IMR-90 (cell line): ENCODE measurements around the gene GDNF. TPM values are rescaled to one million over a fixed set of nuclear protein-coding genes. Genes with fewer than 3 reads are reported as not detected.

Source experiments
- ATAC-seq: fragments of 200-7000 bp; cut with Tn5 transposase; 2 replicates; pipeline ENCODE4 v1.9.1; 2020; ENCODE audit warnings: low read depth, mild to moderate bottlenecking, moderate library complexity
- BruUV-seq: library from RNA; stranded (reverse); fragments of 400-500 nt; replicated peaks from 2 replicates; lab custom pipeline; 2021; lab: Mats Ljungman, UMichigan
- CTCF ChIA-PET: fragments of 300-600 bp; formaldehyde crosslinking; extraction: SDS; loops from one replicate; lab custom pipeline; 2021; ENCODE audit warnings: antibody characterized with exemption; lab: Yijun Ruan, JAX
- POLR2A ChIA-PET: fragments of 300-600 bp; sonication (Branson Sonifier 250); formaldehyde crosslinking; loops from one replicate; lab custom pipeline; 2022; ENCODE audit warnings: antibody characterized with exemption; ENCODE audit not compliant: unreplicated experiment; lab: Charles Lee
- DNase-seq: peaks from one replicate; pipeline ENCODE4 v3.0.0; 2013
- H2AFZ ChIP-seq: replicated peaks from 2 replicates; pipeline ENCODE3; 2013; ENCODE audit warnings: low read length, mild to moderate bottlenecking; ENCODE audit not compliant: poor library complexity
- H2AK5ac ChIP-seq: 2 replicates; pipeline ENCODE4 v1.6.1; 2013; ENCODE audit warnings: low read depth, low read length, inconsistent platforms
- H2AK9ac ChIP-seq: replicated peaks from 2 replicates; pipeline ENCODE3; 2013; ENCODE audit warnings: mild to moderate bottlenecking, low read depth, low read length, moderate library complexity; ENCODE audit not compliant: poor library complexity
- H2BK120ac ChIP-seq: 2 replicates; pipeline ENCODE4 v1.6.1; 2013; ENCODE audit warnings: low read depth, low read length, inconsistent platforms
- H2BK15ac ChIP-seq: 3 replicates; pipeline ENCODE4 v1.6.1; 2013; ENCODE audit warnings: low read depth, low read length, inconsistent platforms
- H2BK20ac ChIP-seq: 2 replicates; pipeline ENCODE4 v1.6.1; 2013; ENCODE audit warnings: low read depth, mild to moderate bottlenecking, inconsistent platforms, low read length, moderate library complexity
- H2BK5ac ChIP-seq: 2 replicates; pipeline ENCODE4 v1.6.1; 2013; ENCODE audit warnings: mild to moderate bottlenecking, low read depth, low read length, inconsistent platforms; ENCODE audit not compliant: poor library complexity, severe bottlenecking
- H3K14ac ChIP-seq: replicated peaks from 2 replicates; pipeline ENCODE4 v1.6.1; 2013; ENCODE audit warnings: low read depth, low read length, inconsistent platforms
- H3K18ac ChIP-seq: 2 replicates; pipeline ENCODE4 v1.6.1; 2013; ENCODE audit warnings: low read depth, low read length, control low read depth
- H3K23ac ChIP-seq: 2 replicates; pipeline ENCODE4 v1.6.1; 2013; ENCODE audit warnings: low read depth, low read length, inconsistent platforms
- H3K27ac ChIP-seq: 2 replicates; pipeline ENCODE4 v1.5.1; 2013; ENCODE audit warnings: mild to moderate bottlenecking, control low read depth, low read length; ENCODE audit not compliant: insufficient read depth
- H3K27me3 ChIP-seq: 2 replicates; pipeline ENCODE4 v1.6.1; 2013; ENCODE audit warnings: low read length; ENCODE audit not compliant: control insufficient read depth, insufficient read depth
- H3K36me3 ChIP-seq: 2 replicates; pipeline ENCODE4 v1.6.1; 2013; ENCODE audit warnings: low read length, mixed read lengths; ENCODE audit not compliant: control insufficient read depth, insufficient read depth
- H3K4ac ChIP-seq: 2 replicates; pipeline ENCODE4 v1.6.1; 2013; ENCODE audit warnings: low read depth, low read length, inconsistent platforms
- H3K4me1 ChIP-seq: 2 replicates; pipeline ENCODE4 v1.6.1; 2013; ENCODE audit warnings: low read length, mixed read lengths; ENCODE audit not compliant: control insufficient read depth, insufficient read depth
- H3K4me2 ChIP-seq: 2 replicates; pipeline ENCODE4 v1.6.1; 2013; ENCODE audit warnings: low read depth, mild to moderate bottlenecking, control low read depth, low read length, moderate library complexity
- H3K4me3 ChIP-seq: 2 replicates; pipeline ENCODE4 v1.5.1; 2013; ENCODE audit warnings: low read depth, mild to moderate bottlenecking, control low read depth, low read length, moderate library complexity; ENCODE audit not compliant: insufficient read depth
- H3K56ac ChIP-seq: 2 replicates; pipeline ENCODE4 v1.6.1; 2013; ENCODE audit warnings: low read length, inconsistent platforms; ENCODE audit not compliant: insufficient read depth; ENCODE audit errors: extremely low read depth
- H3K79me1 ChIP-seq, 2 experiments: 2 replicates each; pipeline ENCODE4 v1.6.1; 2013; ENCODE audit warnings: low read length in 2 of 2, inconsistent platforms in 1 of 2, low read depth in 1 of 2
- H3K9ac ChIP-seq: 2 replicates; pipeline ENCODE4 v1.6.1; 2013; ENCODE audit warnings: low read depth, low read length, control low read depth
- H3K9me1 ChIP-seq: 2 replicates; pipeline ENCODE4 v1.6.1; 2013; ENCODE audit warnings: low read length, inconsistent platforms; ENCODE audit not compliant: insufficient read depth
- H3K9me3 ChIP-seq: 2 replicates; pipeline ENCODE4 v1.6.1; 2013; ENCODE audit warnings: low read length; ENCODE audit not compliant: control insufficient read depth, insufficient read depth
- H4K20me1 ChIP-seq: 2 replicates; pipeline ENCODE4 v1.6.1; 2013; ENCODE audit warnings: low read length, inconsistent platforms; ENCODE audit not compliant: insufficient read depth
- H4K5ac ChIP-seq: 2 replicates; pipeline ENCODE4 v1.6.1; 2013; ENCODE audit warnings: mild to moderate bottlenecking, low read depth, low read length, control low read depth
- H4K8ac ChIP-seq, 2 experiments: 2 replicates each; pipeline ENCODE4 v1.6.1; 2013; ENCODE audit warnings: low read depth in 2 of 2, low read length in 2 of 2, control low read depth in 1 of 2, inconsistent platforms in 1 of 2
- H4K91ac ChIP-seq: 2 replicates; pipeline ENCODE4 v1.6.1; 2013; ENCODE audit warnings: low read depth, low read length, inconsistent platforms; ENCODE audit not compliant: insufficient read depth
- BHLHE40 ChIP-seq: fragments of 150-350 bp; IDR thresholded peaks from 2 replicates; pipeline ENCODE4 v1.6.1; 2016; ENCODE audit warnings: mild to moderate bottlenecking, low read depth, low read length
- CEBPB ChIP-seq: IDR thresholded peaks from 2 replicates; pipeline ENCODE4 v1.6.1; 2012; ENCODE audit warnings: low read depth, low read length, improper control_type of control experiment
- CHD1 ChIP-seq: IDR thresholded peaks from 2 replicates; pipeline ENCODE4 v1.6.1; 2012; ENCODE audit warnings: low read depth, low read length, improper control_type of control experiment
- FOS ChIP-seq: fragments of 150-350 bp; IDR thresholded peaks from 2 replicates; pipeline ENCODE4 v1.6.1; 2016; ENCODE audit warnings: low read depth, low read length
- MAFK ChIP-seq: IDR thresholded peaks from 2 replicates; pipeline ENCODE4 v1.6.1; 2012; ENCODE audit warnings: low read depth, low read length, improper control_type of control experiment
- MAZ ChIP-seq: IDR thresholded peaks from 2 replicates; pipeline ENCODE4 v1.6.1; 2012; ENCODE audit warnings: low read depth, mild to moderate bottlenecking, low read length, improper control_type of control experiment, moderate library complexity, borderline replicate concordance
- MXI1 ChIP-seq: IDR thresholded peaks from 2 replicates; pipeline ENCODE4 v1.6.1; 2012; ENCODE audit warnings: low read depth, mild to moderate bottlenecking, low read length, moderate library complexity, borderline replicate concordance
- POLR2A ChIP-seq: IDR thresholded peaks from 2 replicates; pipeline ENCODE4 v1.6.1; 2012; ENCODE audit warnings: mild to moderate bottlenecking, low read depth, low read length
- RAD21 ChIP-seq: IDR thresholded peaks from 2 replicates; pipeline ENCODE4 v1.6.1; 2012; ENCODE audit warnings: low read length, improper control_type of control experiment
- RCOR1 ChIP-seq: IDR thresholded peaks from 2 replicates; pipeline ENCODE4 v1.6.1; 2012; ENCODE audit warnings: mild to moderate bottlenecking, low read length, improper control_type of control experiment; ENCODE audit not compliant: insufficient replicate concordance
- RFX5 ChIP-seq: IDR thresholded peaks from 2 replicates; pipeline ENCODE4 v1.8.0; 2012; ENCODE audit warnings: low read depth, mild to moderate bottlenecking, low read length, moderate library complexity
- SMC3 ChIP-seq: fragments of 150-350 bp; IDR thresholded peaks from 2 replicates; pipeline ENCODE4 v1.6.1; 2016; ENCODE audit warnings: low read depth, mild to moderate bottlenecking, antibody characterized with exemption, low read length, moderate library complexity
- WGBS, 2 experiments: methylation state at CpG; one replicate each; pipeline versions ENCODE4 v1.1.5 to v1.1.7; 2013; ENCODE audit warnings: missing lambda C conversion rate in 2 of 2; ENCODE audit not compliant: insufficient read length in 1 of 2; ENCODE audit errors: extremely low coverage in 2 of 2; 5-methylcytosine and 5-hydroxymethylcytosine counted together
- dilution Hi-C: fragments of 300-500 bp; cut with HindIII; formaldehyde crosslinking; loops from one replicate; pipeline ENCODE4 v1.14.3; 2018; ENCODE audit warnings: low sequenced_read_pairs; ENCODE audit not compliant: unreplicated experiment
- in situ Hi-C: fragments of 300-500 bp; cut with MboI; formaldehyde crosslinking; loops from 3 replicates; pipeline ENCODE4 v1.14.3; 2019; ENCODE audit warnings: low sequenced_read_pairs, inconsistent platforms, mixed read lengths
- intact Hi-C: fragments of 100-400 bp; cut with micrococcal nuclease; formaldehyde crosslinking; loops from 2 replicates; pipeline ENCODE4 v1.10.0; 2022
- polyA plus RNA-seq, 3 experiments: library from polyadenylated mRNA; depleted of rRNA; stranded (reverse); fragments of >200 nt; gene quantifications; 2 replicates each; pipeline ENCODE4 v1.2.3, GENCODE V29; 2012; ENCODE audit warnings: low replicate concordance in 1 of 3
- total RNA-seq: library from RNA; depleted of rRNA; stranded (reverse); fragments of >200 nt; gene quantifications from 2 replicates; pipeline ENCODE4 v1.2.3, GENCODE V29; 2012
- TF ChIP-seq, protein P1 (sequence below): fragments of 150-350 bp; IDR thresholded peaks from 2 replicates; pipeline ENCODE4 v1.6.1; 2017; ENCODE audit warnings: mild to moderate bottlenecking, antibody characterized with exemption, low read length, low read depth
- TF ChIP-seq, protein P2 (sequence below): conservative IDR thresholded peaks from 2 replicates; pipeline ENCODE4 v1.5.1; 2012; ENCODE audit warnings: mild to moderate bottlenecking, low read depth, low read length, improper control_type of control experiment
- TF ChIP-seq, protein P3 (sequence below): fragments of 150-350 bp; IDR thresholded peaks from 2 replicates; pipeline ENCODE4 v1.6.1; 2016; ENCODE audit warnings: low read depth, mild to moderate bottlenecking, low read length, moderate library complexity, borderline replicate concordance

The GDNF gene
- total and polyA plus RNA-seq, 2 of the 4 experiments (the other 2 are of a cell fraction), result 0.18 to 0.82 TPM

DNA sequence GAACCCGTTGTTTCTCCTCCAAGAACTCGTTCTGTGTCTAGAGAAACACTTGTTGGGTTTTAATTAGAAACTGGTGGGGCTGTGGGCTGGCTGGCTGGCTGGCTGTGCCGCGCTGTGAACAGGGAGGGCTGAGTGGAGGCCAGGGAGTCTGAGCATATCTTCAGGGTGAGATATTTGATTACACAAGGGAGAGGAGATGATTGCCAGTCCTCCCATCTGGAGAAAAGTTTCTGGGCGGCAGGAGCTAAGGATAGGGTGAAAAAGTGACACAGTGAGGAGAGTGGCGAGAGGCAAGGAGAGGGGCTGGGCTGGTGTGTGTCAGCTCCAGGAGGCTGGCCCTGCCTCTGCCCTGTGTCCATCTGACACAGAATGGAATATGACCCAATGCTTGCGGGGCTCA, 63.0 kb downstream of the GDNF start:
- Histone ChIP-seq H3K27me3 (no peaks in the 10 kb centered on the region), H2AK5ac (peak overlapping the region; percentile 53), H2BK5ac (no peak overlapping the region), H3K36me3 (no peaks in the 10 kb centered on the region), H2BK120ac (peak overlapping the region; percentile 49; the same call in 1 of the 2 replicates), H3K56ac (no peak overlapping the region), H3K14ac (peak overlapping the region; percentile 57; the same call in 1 of the 2 replicates), H3K27ac (no peak overlapping the region), H2BK15ac (no peak overlapping the region), H3K18ac (no peak overlapping the region), H2AK9ac (no peak overlapping the region), H3K79me1 (no peaks in the 10 kb centered on the region), H4K5ac (no peak overlapping the region), H4K91ac (no peak overlapping the region), H2BK20ac (peak overlapping the region; percentile 56; the same call in 1 of the 2 replicates), H3K4ac (peak overlapping the region; percentile 64; the same call in 1 of the 2 replicates), H3K4me2 (no peak overlapping the region), H3K4me1 (peaks cover 9% of the 10 kb centered on the region), H3K4me3 (no peak overlapping the region), H4K8ac (peak overlapping the region in 1 of 2 experiments; percentile 19; a peak in 1 of 4 replicates), H3K9me1 (peaks cover 3% of the 10 kb centered on the region; the same call in 1 of the 2 replicates), H3K23ac (no peak overlapping the region), H3K9me3 (no peaks in the 10 kb centered on the region), H3K9ac (no peak overlapping the region), H2AFZ (peak overlapping the region; percentile 72), H4K20me1 (no peaks in the 10 kb centered on the region)
- peak; percentile 45 for DNase-seq
- ChIA-PET CTCF (no interaction called here), POLR2A (no interaction called here)
- dilution Hi-C loops (no loop called here), intact Hi-C loops (no loop called here), in situ Hi-C loops (no loop called here)
- 86% methylated on average over 2 of the region's 7 CpGs; no CpG with 5 or more reads in 1 of the 2 experiments for WGBS, 2 experiments
- no TSS peak for BruUV-seq
- TF ChIP-seq, protein P1, sequence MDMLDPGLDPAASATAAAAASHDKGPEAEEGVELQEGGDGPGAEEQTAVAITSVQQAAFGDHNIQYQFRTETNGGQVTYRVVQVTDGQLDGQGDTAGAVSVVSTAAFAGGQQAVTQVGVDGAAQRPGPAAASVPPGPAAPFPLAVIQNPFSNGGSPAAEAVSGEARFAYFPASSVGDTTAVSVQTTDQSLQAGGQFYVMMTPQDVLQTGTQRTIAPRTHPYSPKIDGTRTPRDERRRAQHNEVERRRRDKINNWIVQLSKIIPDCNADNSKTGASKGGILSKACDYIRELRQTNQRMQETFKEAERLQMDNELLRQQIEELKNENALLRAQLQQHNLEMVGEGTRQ, result no peak
- TF ChIP-seq CEBPB (no peak), MAFK (no peak), RCOR1 (no peak), MXI1 (no peak), RAD21 (no peak), POLR2A (no peak), RFX5 (no peak), MAZ (no peak), FOS (no peak), CHD1 (no peak), BHLHE40 (no peak), SMC3 (no peak)
- TF ChIP-seq, protein P2, sequence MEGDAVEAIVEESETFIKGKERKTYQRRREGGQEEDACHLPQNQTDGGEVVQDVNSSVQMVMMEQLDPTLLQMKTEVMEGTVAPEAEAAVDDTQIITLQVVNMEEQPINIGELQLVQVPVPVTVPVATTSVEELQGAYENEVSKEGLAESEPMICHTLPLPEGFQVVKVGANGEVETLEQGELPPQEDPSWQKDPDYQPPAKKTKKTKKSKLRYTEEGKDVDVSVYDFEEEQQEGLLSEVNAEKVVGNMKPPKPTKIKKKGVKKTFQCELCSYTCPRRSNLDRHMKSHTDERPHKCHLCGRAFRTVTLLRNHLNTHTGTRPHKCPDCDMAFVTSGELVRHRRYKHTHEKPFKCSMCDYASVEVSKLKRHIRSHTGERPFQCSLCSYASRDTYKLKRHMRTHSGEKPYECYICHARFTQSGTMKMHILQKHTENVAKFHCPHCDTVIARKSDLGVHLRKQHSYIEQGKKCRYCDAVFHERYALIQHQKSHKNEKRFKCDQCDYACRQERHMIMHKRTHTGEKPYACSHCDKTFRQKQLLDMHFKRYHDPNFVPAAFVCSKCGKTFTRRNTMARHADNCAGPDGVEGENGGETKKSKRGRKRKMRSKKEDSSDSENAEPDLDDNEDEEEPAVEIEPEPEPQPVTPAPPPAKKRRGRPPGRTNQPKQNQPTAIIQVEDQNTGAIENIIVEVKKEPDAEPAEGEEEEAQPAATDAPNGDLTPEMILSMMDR, result no peak
- TF ChIP-seq, protein P3, sequence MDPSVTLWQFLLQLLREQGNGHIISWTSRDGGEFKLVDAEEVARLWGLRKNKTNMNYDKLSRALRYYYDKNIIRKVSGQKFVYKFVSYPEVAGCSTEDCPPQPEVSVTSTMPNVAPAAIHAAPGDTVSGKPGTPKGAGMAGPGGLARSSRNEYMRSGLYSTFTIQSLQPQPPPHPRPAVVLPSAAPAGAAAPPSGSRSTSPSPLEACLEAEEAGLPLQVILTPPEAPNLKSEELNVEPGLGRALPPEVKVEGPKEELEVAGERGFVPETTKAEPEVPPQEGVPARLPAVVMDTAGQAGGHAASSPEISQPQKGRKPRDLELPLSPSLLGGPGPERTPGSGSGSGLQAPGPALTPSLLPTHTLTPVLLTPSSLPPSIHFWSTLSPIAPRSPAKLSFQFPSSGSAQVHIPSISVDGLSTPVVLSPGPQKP, result no peak
- peak; percentile 61 for ATAC-seq
